ENCODE measurements around the gene CRACR2A. TPM values are rescaled to one million over a fixed set of nuclear protein-coding genes. Genes with fewer than 3 reads are reported as not detected.

Gene CRACR2A
- total RNA-seq, 1 experiment from 2014 or later = not detected

DNA sequence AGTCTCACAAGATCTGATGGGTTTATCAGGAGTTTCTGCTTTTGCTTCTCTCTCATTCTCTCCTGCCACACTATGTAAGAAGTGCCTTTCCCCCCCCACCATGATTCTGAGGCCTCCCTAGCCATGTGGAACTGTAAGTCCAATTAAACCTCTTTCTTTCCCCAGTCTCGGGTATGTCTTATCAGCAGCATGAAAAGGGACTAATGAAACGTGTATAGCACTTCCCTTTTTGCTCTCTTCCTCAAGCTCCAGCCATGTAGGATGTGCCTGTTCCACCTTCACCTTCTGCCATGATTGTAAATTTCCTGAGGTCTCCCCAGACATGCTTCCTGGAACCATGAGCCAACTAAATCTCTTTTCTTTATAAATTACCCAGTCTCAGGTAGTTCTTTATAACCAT is 7.0 kb upstream of the CRACR2A start:
- POLR2A ChIA-PET = no interaction called here
- H3K9me3 Mint-ChIP-seq (ENCODE audit: unreplicated experiment) = peaks cover 7% of the 10 kb centered on the region

DNA sequence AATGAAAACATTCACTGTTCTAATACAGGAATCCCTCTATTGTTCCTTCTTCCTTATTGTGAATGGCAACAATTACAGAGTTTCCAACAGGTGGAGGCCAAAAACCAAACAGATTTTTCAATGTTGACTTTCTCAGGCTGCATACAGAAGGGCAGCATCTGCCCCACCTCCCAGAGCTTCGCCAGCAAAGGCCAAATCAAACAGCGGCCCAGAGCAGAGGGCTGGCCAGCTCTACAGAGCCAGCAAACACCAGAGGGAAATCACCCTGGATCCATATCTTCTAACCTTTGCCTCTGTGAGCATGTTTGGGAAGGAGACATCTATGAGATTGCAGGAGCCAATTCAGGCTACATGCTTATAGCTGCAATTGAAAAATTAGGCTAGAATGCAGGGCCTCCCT is 4.4 kb upstream of the CRACR2A start:
- H3K4me1 Mint-ChIP-seq (ENCODE audit: insufficient read depth, unreplicated experiment) = no peaks in the 10 kb centered on the region
- intact Hi-C loops (cut with micrococcal nuclease) = no loop called here
- TF ChIP-seq, protein P1, sequence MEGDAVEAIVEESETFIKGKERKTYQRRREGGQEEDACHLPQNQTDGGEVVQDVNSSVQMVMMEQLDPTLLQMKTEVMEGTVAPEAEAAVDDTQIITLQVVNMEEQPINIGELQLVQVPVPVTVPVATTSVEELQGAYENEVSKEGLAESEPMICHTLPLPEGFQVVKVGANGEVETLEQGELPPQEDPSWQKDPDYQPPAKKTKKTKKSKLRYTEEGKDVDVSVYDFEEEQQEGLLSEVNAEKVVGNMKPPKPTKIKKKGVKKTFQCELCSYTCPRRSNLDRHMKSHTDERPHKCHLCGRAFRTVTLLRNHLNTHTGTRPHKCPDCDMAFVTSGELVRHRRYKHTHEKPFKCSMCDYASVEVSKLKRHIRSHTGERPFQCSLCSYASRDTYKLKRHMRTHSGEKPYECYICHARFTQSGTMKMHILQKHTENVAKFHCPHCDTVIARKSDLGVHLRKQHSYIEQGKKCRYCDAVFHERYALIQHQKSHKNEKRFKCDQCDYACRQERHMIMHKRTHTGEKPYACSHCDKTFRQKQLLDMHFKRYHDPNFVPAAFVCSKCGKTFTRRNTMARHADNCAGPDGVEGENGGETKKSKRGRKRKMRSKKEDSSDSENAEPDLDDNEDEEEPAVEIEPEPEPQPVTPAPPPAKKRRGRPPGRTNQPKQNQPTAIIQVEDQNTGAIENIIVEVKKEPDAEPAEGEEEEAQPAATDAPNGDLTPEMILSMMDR (IDR thresholded peaks at IDR 0.05; ENCODE audit: unreplicated experiment) = no peak
- no peaks in the 10 kb centered on the region for H3K27me3 Mint-ChIP-seq (ENCODE audit: insufficient read depth, unreplicated experiment)
- H3K9me3 Mint-ChIP-seq (ENCODE audit: unreplicated experiment) = peaks cover 7% of the 10 kb centered on the region
- H3K4me3 Mint-ChIP-seq (ENCODE audit: unreplicated experiment) = no peak overlapping the region
- no peaks in the 10 kb centered on the region for H3K36me3 Mint-ChIP-seq (ENCODE audit: insufficient read depth, unreplicated experiment)
- no peak overlapping the region for H3K27ac Mint-ChIP-seq (ENCODE audit: low read depth, unreplicated experiment)
- no TSS peak for BruUV-seq (replicated peaks)
- no peak for DNase-seq (ENCODE audit: unreplicated experiment)
- POLR2A ChIA-PET = no interaction called here
- CTCF ChIA-PET = interaction anchor here (0.9 to 1.0 kb wide), 2 partner anchors 13 to 458 kb away, joined by 3 to 5 read pairs; no protein-coding TSS in a partner anchor

More for the DNA sequence above, 7.0 kb upstream of the CRACR2A start:
- CTCF ChIA-PET = no interaction called here
- no TSS peak for BruUV-seq (replicated peaks)
- Mint-ChIP-seq H3K4me3 (ENCODE audit: unreplicated experiment) (no peak overlapping the region), H3K27me3 (ENCODE audit: insufficient read depth, unreplicated experiment) (no peaks in the 10 kb centered on the region), H3K27ac (ENCODE audit: low read depth, unreplicated experiment) (no peak overlapping the region), H3K4me1 (ENCODE audit: insufficient read depth, unreplicated experiment) (no peaks in the 10 kb centered on the region), H3K36me3 (ENCODE audit: insufficient read depth, unreplicated experiment) (no peaks in the 10 kb centered on the region)
- TF ChIP-seq, protein P1 (IDR thresholded peaks at IDR 0.05; ENCODE audit: unreplicated experiment) = no peak
- intact Hi-C loops (cut with micrococcal nuclease) = no loop called here
- no peak for DNase-seq (ENCODE audit: unreplicated experiment)

DNA sequence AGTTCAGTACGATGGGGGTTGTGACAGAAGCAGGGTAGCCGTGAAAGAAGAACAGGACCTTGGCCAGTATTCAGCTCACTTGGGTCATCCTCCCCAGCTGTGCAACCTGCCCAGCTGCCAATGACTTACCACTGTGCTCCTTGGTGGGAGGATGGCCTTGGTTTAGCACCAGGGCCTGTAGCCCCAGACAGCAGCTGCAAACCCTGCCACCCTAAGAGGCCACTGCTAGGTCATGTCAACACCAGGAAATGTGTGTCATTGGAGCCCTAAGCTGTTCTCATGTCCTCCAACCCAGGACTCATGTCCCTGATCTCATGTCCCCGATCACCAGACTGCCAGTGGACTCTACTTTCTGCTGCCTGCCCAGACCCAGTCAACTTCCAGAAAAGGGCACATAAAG is 3.0 kb upstream of the CRACR2A start:
- no peak for DNase-seq (ENCODE audit: unreplicated experiment)
- Mint-ChIP-seq H3K36me3 (ENCODE audit: insufficient read depth, unreplicated experiment) (no peaks in the 10 kb centered on the region), H3K4me1 (ENCODE audit: insufficient read depth, unreplicated experiment) (no peaks in the 10 kb centered on the region), H3K9me3 (ENCODE audit: unreplicated experiment) (peaks cover 7% of the 10 kb centered on the region), H3K4me3 (ENCODE audit: unreplicated experiment) (no peak overlapping the region), H3K27ac (ENCODE audit: low read depth, unreplicated experiment) (no peak overlapping the region), H3K27me3 (ENCODE audit: insufficient read depth, unreplicated experiment) (no peaks in the 10 kb centered on the region)
- intact Hi-C loops (cut with micrococcal nuclease) = no loop called here
- CTCF ChIA-PET = no interaction called here
- TF ChIP-seq, protein P1 (IDR thresholded peaks at IDR 0.05; ENCODE audit: unreplicated experiment) = no peak
- POLR2A ChIA-PET = interaction anchor here (1.3 kb wide), 1 partner anchor 9 kb away, joined by 3 read pairs; no protein-coding TSS in a partner anchor
- no TSS peak for BruUV-seq (replicated peaks)

DNA sequence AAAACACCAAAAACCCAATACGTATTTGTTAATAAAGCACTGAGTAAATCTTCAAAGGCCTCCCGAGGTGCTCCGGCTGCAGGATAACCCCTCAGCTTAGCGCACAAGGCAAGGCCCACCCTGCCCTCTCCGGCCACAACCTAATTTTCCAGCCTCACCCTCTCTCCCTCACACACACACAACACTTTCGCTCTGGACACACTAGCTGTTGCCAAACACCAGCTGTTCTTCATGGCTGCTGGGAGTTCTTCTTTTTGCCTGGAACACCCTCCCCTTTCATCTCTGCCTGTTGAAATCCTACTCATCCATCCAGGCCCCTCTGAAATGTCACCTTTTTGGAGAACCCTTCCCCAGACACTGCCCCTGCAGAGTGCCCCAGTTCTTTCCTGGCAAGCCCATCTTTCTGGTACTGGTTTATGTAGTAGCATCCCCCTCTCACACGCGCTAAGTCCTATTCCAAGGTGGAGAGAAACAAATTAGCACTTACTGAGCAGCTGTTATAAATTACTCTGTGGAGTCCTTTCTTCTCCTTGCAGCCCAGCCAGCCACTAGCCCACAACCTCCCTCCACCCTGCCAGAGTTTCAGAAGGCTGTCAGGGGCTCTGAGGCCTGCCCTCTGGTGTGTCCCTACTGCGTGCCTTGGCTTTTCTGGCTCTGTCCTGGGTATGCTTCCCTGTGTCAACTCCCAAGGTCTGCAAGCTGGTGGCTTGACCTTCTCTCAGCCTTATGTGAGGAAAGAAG is 805 bp upstream of the CRACR2A start:
- intact Hi-C loops (cut with micrococcal nuclease) = no loop called here
- POLR2A ChIA-PET = no interaction called here
- Mint-ChIP-seq H3K36me3 (ENCODE audit: insufficient read depth, unreplicated experiment) (no peaks in the 10 kb centered on the region), H3K9me3 (ENCODE audit: unreplicated experiment) (peaks cover 7% of the 10 kb centered on the region), H3K4me1 (ENCODE audit: insufficient read depth, unreplicated experiment) (no peaks in the 10 kb centered on the region), H3K27ac (ENCODE audit: low read depth, unreplicated experiment) (no peak overlapping the region), H3K4me3 (ENCODE audit: unreplicated experiment) (no peak overlapping the region), H3K27me3 (ENCODE audit: insufficient read depth, unreplicated experiment) (no peaks in the 10 kb centered on the region)
- TF ChIP-seq, protein P1 (IDR thresholded peaks at IDR 0.05; ENCODE audit: unreplicated experiment) = no peak
- CTCF ChIA-PET = interaction anchor here (1.3 to 1.5 kb wide), 2 partner anchors 11 to 453 kb away, joined by 4 read pairs; no protein-coding TSS in a partner anchor
- no peak for DNase-seq (ENCODE audit: unreplicated experiment)
- BruUV-seq (replicated peaks) = no TSS peak

All from MCF 10A (cell line).